Peyer's patch (tissue), 4 donors: ENCODE data around the gene LEPROT.

Experiments used
- CTCF ChIP-seq, 6 experiments: fragments of 450-650 bp in 4 of 6; fragments of 200-600 bp in 2 of 6; sonication (generic) in 1 of 6; IDR thresholded peaks; one replicate each; pipeline ENCODE4 v1.5.1; 2017 to 2019; ENCODE audit warnings: antibody characterized with exemption in 6 of 6, mild to moderate bottlenecking in 3 of 6, moderate library complexity in 1 of 6
- POLR2A ChIP-seq, 2 donors: fragments of 450-650 bp; IDR thresholded peaks; one replicate each; pipeline ENCODE4 v1.5.1; 2017; ENCODE audit warnings: antibody characterized with exemption in 2 of 2, mild to moderate bottlenecking in 2 of 2, moderate library complexity in 2 of 2

DNA sequence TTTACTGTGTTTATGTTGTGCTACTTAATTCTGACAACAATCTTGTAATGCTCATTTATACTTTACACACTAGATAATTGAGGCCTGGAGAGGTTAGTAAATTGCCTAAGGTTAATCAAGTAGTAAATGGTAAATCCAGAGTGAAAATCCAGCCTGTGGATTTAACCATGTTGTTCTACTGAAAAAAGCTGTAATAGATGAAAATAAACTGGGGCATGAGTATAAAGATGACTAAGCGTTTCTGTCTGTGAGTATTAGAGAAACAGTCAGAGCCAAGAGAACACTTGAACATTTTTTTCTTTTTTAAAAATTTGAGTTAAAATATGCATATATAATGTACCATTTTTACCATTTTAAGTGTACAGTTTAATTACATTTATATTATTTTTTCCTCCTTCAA, 47.9 kb upstream of the LEPROT start:
- TF ChIP-seq CTCF (IDR thresholded peaks at IDR 0.05) (no peak), POLR2A (IDR thresholded peaks at IDR 0.05) (no peak)
